ENCODE results near the gene NOP58.
A peak's percentile ranks its signal among the peaks of the same experiment; 100 is the strongest.

NOP58 gene

GRCh38 chr2:202278036-202278760 is 12.6 kb downstream of the NOP58 start (continued):
- TF ChIP-seq AEBP2 (tag by site-specific recombination; IDR thresholded peaks at IDR 0.05; ENCODE audit: borderline replicate concordance) = no peak
- TF ChIP-seq ZNF132 (tag by site-specific recombination; IDR thresholded peaks at IDR 0.05; ENCODE audit: borderline replicate concordance) = no peak
- TF ChIP-seq ZNF280D (tag by site-specific recombination; IDR thresholded peaks at IDR 0.05) = no peak
- no peak for TF ChIP-seq OVOL3 (tag by site-specific recombination; IDR thresholded peaks at IDR 0.05)
- no peak for TF ChIP-seq ZNF354C (tag by site-specific recombination; IDR thresholded peaks at IDR 0.05; ENCODE audit: borderline replicate concordance, low read depth)
- TF ChIP-seq KLF9 (tag by site-specific recombination; IDR thresholded peaks at IDR 0.05; ENCODE audit: low read depth) = no peak
- no peak for TF ChIP-seq SALL2 (tag by site-specific recombination; IDR thresholded peaks at IDR 0.05; ENCODE audit: borderline replicate concordance)
- TF ChIP-seq ZNF202 (tag by site-specific recombination; IDR thresholded peaks at IDR 0.05; ENCODE audit: borderline replicate concordance) = no peak
- TF ChIP-seq ZNF280C (tag by site-specific recombination; IDR thresholded peaks at IDR 0.05) = no peak
- TF ChIP-seq ZNF777 (tag by site-specific recombination; IDR thresholded peaks at IDR 0.05; ENCODE audit: borderline replicate concordance) = no peak
- TF ChIP-seq ZBTB17 (tag by site-specific recombination; IDR thresholded peaks at IDR 0.05) = 0 out of 2 replicates have a peak, but pooled peaks have one; percentile 43
- peak; percentile 55 for TF ChIP-seq ZNF629 (tag by site-specific recombination; IDR thresholded peaks at IDR 0.05)
- TF ChIP-seq ZNF133 (tag by site-specific recombination; IDR thresholded peaks at IDR 0.05) = no peak
- TF ChIP-seq ZNF169 (tag by site-specific recombination; IDR thresholded peaks at IDR 0.05) = no peak
- TF ChIP-seq BCL11B (tag by site-specific recombination; IDR thresholded peaks at IDR 0.05; ENCODE audit: low read depth) = no peak
- no peak for TF ChIP-seq ZBTB11 (tag by site-specific recombination; conservative IDR thresholded peaks at IDR 0.05; ENCODE audit: low read depth)
- TF ChIP-seq HOXA7 (CRISPR knock-in tag; IDR thresholded peaks at IDR 0.05; ENCODE audit: borderline replicate concordance) = no peak
- TF ChIP-seq ZNF140 (tag by site-specific recombination; IDR thresholded peaks at IDR 0.05) = no peak
- TF ChIP-seq ZNF571 (tag by site-specific recombination; IDR thresholded peaks at IDR 0.05) = no peak
- TF ChIP-seq YY1 (tag by site-specific recombination; IDR thresholded peaks at IDR 0.05) = no peak
- no peak for TF ChIP-seq ZBTB1 (tag by site-specific recombination; IDR thresholded peaks at IDR 0.05)
- TF ChIP-seq PRDM6 (tag by site-specific recombination; IDR thresholded peaks at IDR 0.05) = peak; percentile 74
- no peak for TF ChIP-seq SCRT2 (tag by site-specific recombination; IDR thresholded peaks at IDR 0.05)
- no peak for TF ChIP-seq ZNF302 (tag by site-specific recombination; IDR thresholded peaks at IDR 0.05; ENCODE audit: low read depth)
- no peak for TF ChIP-seq ZBTB44 (tag by site-specific recombination; IDR thresholded peaks at IDR 0.05)
- no peak for TF ChIP-seq ZNF843 (tag by site-specific recombination; IDR thresholded peaks at IDR 0.05)

Measured in HEK293 (cell line).